HCT116 (cell line): ENCODE measurements around the gene TOR1AIP1. TPM values are rescaled to one million over a fixed set of nuclear protein-coding genes. Genes with fewer than 3 reads are reported as not detected.

Source experiments
- ATAC-seq: fragments of 200-7000 bp; cut with Tn5 transposase; 2 replicates; pipeline ENCODE4 v1.9.1; 2020; ENCODE audit warnings: mild to moderate bottlenecking, moderate library complexity
- BruUV-seq: library from RNA; stranded (reverse); fragments of 400-500 nt; replicated peaks from 2 replicates; lab custom pipeline; 2021; lab: Mats Ljungman, UMichigan
- CTCF ChIA-PET: fragments of 300-600 bp; sonication (Branson Sonifier 250); formaldehyde crosslinking; loops from one replicate; lab custom pipeline; 2021; ENCODE audit warnings: antibody characterized with exemption; lab: Charles Lee
- POLR2A ChIA-PET: fragments of 300-600, 350-600 bp; sonication (Branson Sonifier 250); formaldehyde crosslinking; loops from one replicate; lab custom pipeline; 2021; ENCODE audit warnings: antibody characterized with exemption; lab: Charles Lee
- RAD21 ChIA-PET, 2 experiments: fragments of 300-600 bp; sonication (Branson Sonifier 250); formaldehyde crosslinking; loops; one replicate each; lab custom pipeline; 2023; ENCODE audit warnings: low total read pairs in 2 of 2; ENCODE audit not compliant: uncharacterized antibody in 2 of 2, unreplicated experiment in 2 of 2, low non-redundant PET in 1 of 2; lab: Charles Lee
- DNase-seq: peaks from one replicate; pipeline ENCODE4 v3.0.0-alpha.2; 2010; ENCODE audit warnings: low read depth, low spot score
- H2AFZ ChIP-seq: fragments of 200-600 bp; shearing (Covaris generic), sonication (generic); 2 replicates; pipeline ENCODE4 v1.6.1; 2017; ENCODE audit warnings: low read depth, mixed run types, mixed read lengths, antibody characterized with exemption, low read length; ENCODE audit not compliant: poor library complexity, severe bottlenecking
- H3K27ac ChIP-seq: 2 replicates; pipeline ENCODE4 v1.5.1; 2012; ENCODE audit warnings: low read depth, low read length
- H3K27me3 ChIP-seq: fragments of 200-600 bp; sonication (generic); 2 replicates; pipeline ENCODE4 v1.6.1; 2016; ENCODE audit warnings: mixed run types, low read length, mixed read lengths; ENCODE audit not compliant: insufficient read depth
- H3K36me3 ChIP-seq, 2 experiments: fragments of 200-500 bp in 1 of 2; fragments of 200-600 bp in 1 of 2; sonication (Bioruptor generic) in 1 of 2; sonication (generic) in 1 of 2; 2 replicates each; pipeline versions ENCODE4 v1.5.1 to v1.6.1; 2014 to 2016; ENCODE audit warnings: low read length in 2 of 2, inconsistent platforms in 1 of 2, mixed read lengths in 1 of 2, mixed run types in 1 of 2; ENCODE audit not compliant: insufficient read depth in 2 of 2, control insufficient read depth in 1 of 2
- H3K4me1 ChIP-seq, 2 experiments: fragments of 200-600 bp in 1 of 2; sonication (generic) in 1 of 2; 2 replicates each; pipeline versions ENCODE4 v1.5.1 to v1.6.1; 2012 to 2017; ENCODE audit warnings: low read length in 2 of 2, inconsistent platforms in 1 of 2, mild to moderate bottlenecking in 1 of 2, mixed read lengths in 1 of 2, mixed run types in 1 of 2, moderate library complexity in 1 of 2; ENCODE audit not compliant: insufficient read depth in 2 of 2, control insufficient read depth in 1 of 2
- H3K4me2 ChIP-seq: fragments of 200-600 bp; sonication (generic); 2 replicates; pipeline ENCODE4 v1.6.1; 2017; ENCODE audit warnings: mixed run types, low read length, mixed read lengths
- H3K4me3 ChIP-seq, 2 experiments: fragments of 200-600 bp in 1 of 2; sonication (generic) in 1 of 2; replicated peaks in 1 of 2; 2 replicates each; pipeline ENCODE4 v1.5.1; 2011 to 2016; ENCODE audit warnings: low read length in 2 of 2, control low read depth in 1 of 2, low read depth in 1 of 2, mild to moderate bottlenecking in 1 of 2, mixed read lengths in 1 of 2, mixed run types in 1 of 2
- H3K79me2 ChIP-seq: fragments of 200-600 bp; sonication (generic); 2 replicates; pipeline ENCODE4 v1.6.1; 2017; ENCODE audit warnings: mild to moderate bottlenecking, mixed run types, low read length, moderate library complexity, mixed read lengths; ENCODE audit not compliant: insufficient read depth
- H3K9ac ChIP-seq: fragments of 200-600 bp; sonication (generic); 2 replicates; pipeline ENCODE4 v1.6.1; 2016; ENCODE audit warnings: low read length, mixed read lengths
- H3K9me2 ChIP-seq: fragments of 200-600 bp; sonication (generic), shearing (Covaris generic); 2 replicates; pipeline ENCODE4 v1.6.1; 2017; ENCODE audit warnings: mixed run types, mild to moderate bottlenecking, moderate library complexity; ENCODE audit not compliant: insufficient read depth
- H3K9me3 ChIP-seq, 2 experiments: fragments of 200-500 bp in 1 of 2; fragments of 200-600 bp in 1 of 2; sonication (Bioruptor generic) in 1 of 2; sonication (generic) in 1 of 2; 2 replicates each; pipeline ENCODE4 v1.6.1; 2014 to 2017; ENCODE audit warnings: low read length in 2 of 2, mixed read lengths in 2 of 2, inconsistent platforms in 1 of 2, low read depth in 1 of 2, mild to moderate bottlenecking in 1 of 2, mixed run types in 1 of 2, moderate library complexity in 1 of 2; ENCODE audit not compliant: control insufficient read depth in 1 of 2, insufficient read depth in 1 of 2
- H4K20me1 ChIP-seq: fragments of 200-600 bp; sonication (generic), shearing (Covaris generic); 2 replicates; pipeline ENCODE4 v1.6.1; 2017; ENCODE audit warnings: mixed run types, mild to moderate bottlenecking, moderate library complexity; ENCODE audit not compliant: insufficient read depth
- ATF3 ChIP-seq: IDR thresholded peaks from 2 replicates; pipeline ENCODE4 v1.6.1; 2012
- CEBPB ChIP-seq: IDR thresholded peaks from 2 replicates; pipeline ENCODE4 v1.6.1; 2012; ENCODE audit warnings: low read depth
- EZH2 ChIP-seq: fragments of 200-600 bp; sonication (generic); IDR thresholded peaks from 2 replicates; pipeline ENCODE4 v1.6.1; 2017; ENCODE audit warnings: antibody characterized with exemption, mixed run types
- EZH2phosphoT487 ChIP-seq: fragments of 200-600 bp; IDR thresholded peaks from 2 replicates; pipeline ENCODE4 v1.6.1; 2018; ENCODE audit warnings: antibody characterized with exemption, borderline replicate concordance
- FOSL1 ChIP-seq: IDR thresholded peaks from 2 replicates; pipeline ENCODE4 v1.6.1; 2012; ENCODE audit warnings: low read depth
- JUND ChIP-seq: IDR thresholded peaks from 2 replicates; pipeline ENCODE4 v1.6.1; 2012
- POLR2AphosphoS5 ChIP-seq: IDR thresholded peaks from 2 replicates; pipeline ENCODE4 v1.6.1; 2011; ENCODE audit warnings: mild to moderate bottlenecking, low read depth, low read length, moderate library complexity
- SIN3A ChIP-seq: IDR thresholded peaks from 2 replicates; pipeline ENCODE4 v1.6.1; 2012; ENCODE audit warnings: low read depth
- SP1 ChIP-seq: IDR thresholded peaks from 2 replicates; pipeline ENCODE4 v1.6.1; 2012; ENCODE audit warnings: low read depth
- SRF ChIP-seq: IDR thresholded peaks from 2 replicates; pipeline ENCODE4 v1.6.1; 2012; ENCODE audit warnings: low read depth
- TCF7L2 ChIP-seq: IDR thresholded peaks from 2 replicates; pipeline ENCODE4 v1.7.0; 2011; ENCODE audit warnings: borderline replicate concordance, inconsistent platforms; ENCODE audit not compliant: insufficient read depth, insufficient read length; ENCODE audit errors: extremely low read depth
- YY1 ChIP-seq: IDR thresholded peaks from 2 replicates; pipeline ENCODE4 v1.6.1; 2011; ENCODE audit warnings: low read length, low read depth, moderate library complexity, mild to moderate bottlenecking; ENCODE audit not compliant: insufficient replicate concordance; ENCODE audit errors: extremely low read depth
- ZNF274 ChIP-seq: fragments of 200-500 bp; sonication (Bioruptor generic); IDR thresholded peaks from 2 replicates; pipeline ENCODE4 v1.6.1; 2014; ENCODE audit warnings: mild to moderate bottlenecking, low read depth, low read length, inconsistent platforms
- intact Hi-C: fragments of 100-400 bp; cut with micrococcal nuclease; formaldehyde crosslinking; loops from 2 replicates; pipeline ENCODE4 v1.10.0; 2022
- total RNA-seq: library from RNA; stranded (reverse); gene quantifications from one replicate; pipeline ENCODE4 v1.2.1, GENCODE V29; 2021; ENCODE audit not compliant: unreplicated experiment
- TF ChIP-seq, protein P1 (sequence below): IDR thresholded peaks from 2 replicates; pipeline ENCODE4 v1.6.1; 2012; ENCODE audit warnings: low read depth

TOR1AIP1 gene
- total RNA-seq, 1 experiment from 2014 or later, result 30.5 TPM

- Histone ChIP-seq H3K79me2 (peaks cover 19% of the 10 kb centered on the region), H3K4me3 (no peak overlapping the region), H3K27me3 (no peaks in the 10 kb centered on the region), H3K9ac (no peak overlapping the region), H3K9me3 (no peaks in the 10 kb centered on the region), H3K4me2 (no peak overlapping the region), H2AFZ (no peak overlapping the region), H4K20me1 (no peaks in the 10 kb centered on the region; the same call in 1 of the 2 replicates), H3K27ac (no peak overlapping the region), H3K36me3 (no peaks in the 10 kb centered on the region), H3K4me1 (peaks cover 7 to 20% of the 10 kb centered on the region in 2 experiments; a peak in 3 of 4 replicates), H3K9me2 (no peaks in the 10 kb centered on the region)
- CTCF ChIA-PET, result no interaction called here
- no peak for TF ChIP-seq YY1
- no peak for TF ChIP-seq SIN3A
- TF ChIP-seq SRF, result no peak
- TF ChIP-seq TCF7L2, result no peak
- no peak for TF ChIP-seq EZH2phosphoT487
- TF ChIP-seq EZH2, result no peak
- no peak for TF ChIP-seq ATF3
- TF ChIP-seq, protein P1, sequence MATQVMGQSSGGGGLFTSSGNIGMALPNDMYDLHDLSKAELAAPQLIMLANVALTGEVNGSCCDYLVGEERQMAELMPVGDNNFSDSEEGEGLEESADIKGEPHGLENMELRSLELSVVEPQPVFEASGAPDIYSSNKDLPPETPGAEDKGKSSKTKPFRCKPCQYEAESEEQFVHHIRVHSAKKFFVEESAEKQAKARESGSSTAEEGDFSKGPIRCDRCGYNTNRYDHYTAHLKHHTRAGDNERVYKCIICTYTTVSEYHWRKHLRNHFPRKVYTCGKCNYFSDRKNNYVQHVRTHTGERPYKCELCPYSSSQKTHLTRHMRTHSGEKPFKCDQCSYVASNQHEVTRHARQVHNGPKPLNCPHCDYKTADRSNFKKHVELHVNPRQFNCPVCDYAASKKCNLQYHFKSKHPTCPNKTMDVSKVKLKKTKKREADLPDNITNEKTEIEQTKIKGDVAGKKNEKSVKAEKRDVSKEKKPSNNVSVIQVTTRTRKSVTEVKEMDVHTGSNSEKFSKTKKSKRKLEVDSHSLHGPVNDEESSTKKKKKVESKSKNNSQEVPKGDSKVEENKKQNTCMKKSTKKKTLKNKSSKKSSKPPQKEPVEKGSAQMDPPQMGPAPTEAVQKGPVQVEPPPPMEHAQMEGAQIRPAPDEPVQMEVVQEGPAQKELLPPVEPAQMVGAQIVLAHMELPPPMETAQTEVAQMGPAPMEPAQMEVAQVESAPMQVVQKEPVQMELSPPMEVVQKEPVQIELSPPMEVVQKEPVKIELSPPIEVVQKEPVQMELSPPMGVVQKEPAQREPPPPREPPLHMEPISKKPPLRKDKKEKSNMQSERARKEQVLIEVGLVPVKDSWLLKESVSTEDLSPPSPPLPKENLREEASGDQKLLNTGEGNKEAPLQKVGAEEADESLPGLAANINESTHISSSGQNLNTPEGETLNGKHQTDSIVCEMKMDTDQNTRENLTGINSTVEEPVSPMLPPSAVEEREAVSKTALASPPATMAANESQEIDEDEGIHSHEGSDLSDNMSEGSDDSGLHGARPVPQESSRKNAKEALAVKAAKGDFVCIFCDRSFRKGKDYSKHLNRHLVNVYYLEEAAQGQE, result no peak
- no peak for TF ChIP-seq POLR2AphosphoS5
- no peak for TF ChIP-seq JUND
- TF ChIP-seq SP1, result no peak
- TF ChIP-seq ZNF274, result no peak
- no peak for TF ChIP-seq FOSL1
- no peak for TF ChIP-seq CEBPB
- POLR2A ChIA-PET, result no interaction called here
- intact Hi-C loops, result loop anchor here (5.0 to 10.0 kb wide), 2 partner anchors 216 to 247 kb away; no protein-coding TSS in a partner anchor
- no TSS peak for BruUV-seq
- RAD21 ChIA-PET, result no interaction called here
- ATAC-seq, result no peak
- no peak for DNase-seq
Measured at GRCh38 chr1:179951383-179952144, 69.5 kb downstream of the TOR1AIP1 start.
